Left kidney (tissue), 2 donors: Measurements from ENCODE around the gene CALHM6. TPM values are rescaled to one million over a fixed set of nuclear protein-coding genes. Genes with fewer than 3 reads are reported as not detected.

Experiments
- DNase-seq: peaks from one replicate; pipeline ENCODE4 v3.0.0-alpha.2; 2013
- polyA plus RNA-seq: library from polyadenylated mRNA; unstranded; fragments of 120-200 nt; gene quantifications from one replicate; pipeline ENCODE4 v1.2.1, GENCODE V29; 2013; ENCODE audit not compliant: insufficient read length

CALHM6 gene
- polyA plus RNA-seq, 1 donor: 3.6 TPM

GRCh38 chr6:116445102-116445501 lies 16.1 kb upstream of the CALHM6 start:
- DNase-seq: no peak

GRCh38 chr6:116446399-116446798 lies 14.8 kb upstream of the CALHM6 start:
- no peak for DNase-seq

- DNase-seq: no peak
These were observed 14.1 kb upstream of the CALHM6 start for GRCh38 chr6:116447052-116447451.

GRCh38 chr6:116447496-116448011 lies 13.6 kb upstream of the CALHM6 start:
- no peak for DNase-seq

GRCh38 chr6:116449565-116449964 lies 11.6 kb upstream of the CALHM6 start:
- DNase-seq: no peak

- no peak for DNase-seq
These were observed 10.9 kb upstream of the CALHM6 start for GRCh38 chr6:116450185-116450710.

GRCh38 chr6:116450769-116451740 lies 10.1 kb upstream of the CALHM6 start:
- DNase-seq: no peak

- DNase-seq: no peak
These were observed 9.3 kb upstream of the CALHM6 start for GRCh38 chr6:116451916-116452315.

GRCh38 chr6:116452531-116452930 lies 8.6 kb upstream of the CALHM6 start:
- no peak for DNase-seq

- DNase-seq: no peak
These were observed 5.1 kb upstream of the CALHM6 start for GRCh38 chr6:116456106-116456505.

GRCh38 chr6:116456927-116457326 lies 4.2 kb upstream of the CALHM6 start:
- DNase-seq: no peak

- DNase-seq: no peak
These were observed 2.9 kb upstream of the CALHM6 start for GRCh38 chr6:116458264-116458663.

GRCh38 chr6:116459927-116460326 lies 1.2 kb upstream of the CALHM6 start:
- DNase-seq: no peak

- DNase-seq: peak; percentile 57
These were observed 1.0 kb downstream of the CALHM6 start for GRCh38 chr6:116461932-116462885.

- DNase-seq: no peak
These were observed 2.1 kb downstream of the CALHM6 start for GRCh38 chr6:116463301-116463700.

GRCh38 chr6:116465246-116465645 lies 4.1 kb downstream of the CALHM6 start:
- no peak for DNase-seq

- no peak for DNase-seq
These were observed 5.9 kb downstream of the CALHM6 start for GRCh38 chr6:116467096-116467495.

- DNase-seq: no peak
These were observed 6.3 kb downstream of the CALHM6 start for GRCh38 chr6:116467514-116467913.

- DNase-seq: no peak
These were observed 7.1 kb downstream of the CALHM6 start for GRCh38 chr6:116468293-116468692.

- DNase-seq: no peak
These were observed 10.4 kb downstream of the CALHM6 start for GRCh38 chr6:116471531-116471930.

GRCh38 chr6:116472706-116473105 lies 11.5 kb downstream of the CALHM6 start:
- DNase-seq: no peak

GRCh38 chr6:116475141-116475540 lies 14.0 kb downstream of the CALHM6 start:
- DNase-seq: no peak
